Fibroblast of the conjunctiva (primary cell): ENCODE measurements around the gene SGO1.

Experiments
- DNase-seq: peaks from one replicate; pipeline ENCODE4 v3.0.0-alpha.2; 2010; ENCODE audit warnings: low read depth

The SGO1 gene

DNA sequence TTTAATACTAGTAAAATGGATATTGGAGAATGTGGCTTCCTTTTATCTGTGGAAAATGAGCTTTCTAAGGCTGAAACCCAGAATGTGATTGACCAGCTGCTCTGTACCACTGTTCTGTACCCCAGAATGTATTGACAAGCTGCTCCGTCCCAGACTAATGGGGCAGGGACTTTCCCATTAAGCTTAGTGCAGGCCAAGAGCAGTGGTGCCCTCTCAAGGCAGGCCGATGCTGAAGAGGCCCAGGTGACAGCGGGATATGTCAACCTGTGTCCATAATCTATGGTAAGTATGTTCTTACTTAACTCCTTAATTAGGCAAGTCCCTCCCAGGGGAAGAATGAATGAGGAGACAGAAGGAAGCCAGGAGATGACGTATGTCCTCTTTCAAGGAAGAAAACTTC is 31.1 kb downstream of the SGO1 start:
- DNase-seq = no peak

DNA sequence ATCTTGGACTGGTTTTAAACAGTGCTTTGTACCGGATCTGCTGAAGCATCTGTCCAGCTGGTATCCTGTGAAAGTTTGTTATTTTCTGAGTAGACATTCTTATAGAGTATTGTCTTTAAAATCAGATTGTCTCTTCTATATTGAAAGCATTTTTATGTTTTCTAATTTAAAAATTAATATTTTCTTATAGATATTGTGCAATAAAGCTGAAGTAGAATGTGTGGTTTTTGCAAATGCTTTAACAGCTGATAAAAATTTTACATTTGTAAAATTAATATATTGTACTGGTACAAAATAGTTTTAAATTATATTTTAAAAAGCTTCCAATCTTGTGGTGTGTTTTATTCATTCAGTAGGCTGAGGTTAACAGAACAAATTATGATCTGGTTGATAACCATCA is 31.9 kb downstream of the SGO1 start:
- no peak for DNase-seq

- DNase-seq = no peak
Measured at GRCh38 chr3:20148466-20148865, 37.5 kb downstream of the SGO1 start.

DNA sequence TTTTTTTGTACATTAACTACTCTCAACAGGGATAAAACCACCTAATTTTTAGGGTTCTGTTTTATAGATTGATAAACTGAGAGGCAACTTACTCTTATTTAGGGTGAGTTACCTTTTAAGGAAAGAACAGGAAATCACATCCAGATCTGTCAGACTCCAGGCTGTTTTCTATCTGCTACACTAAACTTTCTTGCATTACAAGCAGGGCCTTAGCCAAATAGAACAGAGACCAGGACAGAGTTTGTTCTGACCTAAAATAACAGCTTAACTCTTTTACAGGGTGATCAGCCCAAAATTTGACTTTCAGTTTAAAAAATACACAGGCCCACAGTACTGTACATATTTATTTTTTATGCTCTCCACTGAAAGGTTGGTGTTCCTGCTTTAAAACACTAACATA is 38.6 kb downstream of the SGO1 start:
- no peak for DNase-seq

DNA sequence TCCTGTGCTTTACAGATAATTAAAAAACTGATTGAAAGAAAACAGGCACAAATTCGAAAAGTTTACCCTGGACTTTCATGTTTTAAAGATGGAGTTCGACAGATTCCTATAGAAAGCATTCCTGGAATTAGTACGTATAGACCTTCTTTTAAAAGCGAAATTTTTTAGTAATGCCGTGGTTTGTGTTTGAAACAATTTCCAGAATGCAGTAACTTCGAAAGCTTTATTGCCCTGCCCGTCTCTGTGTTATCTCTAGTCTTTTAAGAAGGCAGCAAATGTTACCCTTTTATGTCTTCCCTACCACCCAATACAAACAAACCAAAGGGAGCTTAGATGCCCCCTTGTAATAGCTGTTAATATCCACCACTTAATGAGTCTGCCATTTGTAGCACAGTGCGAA is 39.7 kb downstream of the SGO1 start:
- DNase-seq = no peak

GRCh38 chr3:20145874-20146273 is 40.1 kb downstream of the SGO1 start:
- no peak for DNase-seq

DNA sequence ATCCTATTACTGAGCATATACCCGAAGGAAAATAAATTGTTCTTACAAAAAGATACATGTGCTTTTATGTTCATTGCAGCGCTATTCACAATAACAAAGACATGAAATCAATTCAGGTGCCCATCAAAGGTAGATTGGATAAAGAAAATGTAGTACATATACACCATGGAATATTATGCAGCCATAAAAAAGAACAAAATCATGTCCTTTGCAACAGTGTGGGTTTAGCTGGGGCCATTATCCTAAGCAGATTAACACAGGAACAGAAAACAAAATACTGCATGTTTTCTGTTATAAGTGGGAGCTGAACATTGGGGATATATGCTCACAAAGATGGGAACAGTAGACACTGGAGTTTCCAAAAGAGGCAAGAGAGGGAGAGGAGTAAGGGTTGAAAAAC is 42.5 kb downstream of the SGO1 start:
- no peak for DNase-seq

DNA sequence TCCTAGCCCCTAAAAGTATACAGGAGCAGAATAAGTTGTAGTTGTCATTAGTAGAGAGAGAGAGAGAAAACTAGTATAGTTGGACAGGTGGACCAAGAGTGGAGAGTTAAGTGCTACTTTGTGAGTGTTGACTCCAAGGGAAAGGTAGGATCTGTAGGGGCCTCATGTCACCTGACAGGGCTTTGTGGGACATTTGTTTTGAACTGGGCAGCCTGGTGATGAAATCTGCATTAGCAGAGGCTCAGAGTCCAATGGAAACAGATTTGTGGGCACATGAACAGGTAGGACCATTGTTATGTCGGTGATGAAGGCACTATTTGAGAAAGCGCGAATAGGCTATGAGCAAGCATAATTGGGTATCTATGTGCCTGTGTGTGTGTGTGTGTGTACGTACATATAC is 43.5 kb downstream of the SGO1 start:
- DNase-seq = no peak

GRCh38 chr3:20141851-20142250 is 44.2 kb downstream of the SGO1 start:
- DNase-seq = peak; percentile 8

DNA sequence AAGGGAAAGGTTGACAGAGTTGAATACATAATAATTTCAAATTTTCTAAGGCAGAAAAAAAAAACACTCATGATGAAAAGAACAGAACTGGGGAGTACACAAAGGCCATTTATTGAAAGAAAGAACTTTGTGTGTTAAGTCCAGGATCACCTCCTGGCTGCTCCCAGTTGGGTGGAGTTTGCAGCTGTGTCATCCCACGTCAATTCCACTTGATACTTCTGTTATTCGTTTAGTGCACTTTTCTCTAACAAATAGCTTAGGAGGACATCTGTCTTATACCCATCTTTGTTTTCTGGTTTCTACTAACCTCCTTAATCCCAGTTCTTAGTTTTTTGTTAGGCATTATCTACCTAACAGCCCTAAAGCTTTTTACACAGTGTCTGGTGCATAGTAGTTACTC is 44.7 kb downstream of the SGO1 start:
- no peak for DNase-seq

GRCh38 chr3:20140881-20141280 is 45.1 kb downstream of the SGO1 start:
- no peak for DNase-seq

DNA sequence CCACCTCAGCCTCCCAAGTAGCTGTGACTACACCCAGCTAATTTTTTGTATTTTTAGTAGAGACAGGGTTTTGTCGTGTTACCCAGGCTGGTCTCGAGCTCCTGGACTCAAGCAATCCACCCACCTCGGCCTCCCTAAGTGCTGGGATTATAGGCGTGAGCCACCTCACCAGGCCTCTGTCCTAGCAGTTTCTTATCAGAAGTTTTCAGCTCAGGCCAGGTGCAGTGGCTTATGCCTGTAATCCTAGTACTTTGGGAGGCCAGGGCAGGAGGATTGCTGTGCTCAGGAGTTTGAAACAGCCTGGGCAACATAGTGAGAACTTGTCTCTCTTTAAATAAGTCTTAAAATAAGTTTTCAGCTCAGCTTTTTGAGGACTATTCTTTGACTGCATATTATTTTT is 48.4 kb downstream of the SGO1 start:
- DNase-seq = no peak

DNA sequence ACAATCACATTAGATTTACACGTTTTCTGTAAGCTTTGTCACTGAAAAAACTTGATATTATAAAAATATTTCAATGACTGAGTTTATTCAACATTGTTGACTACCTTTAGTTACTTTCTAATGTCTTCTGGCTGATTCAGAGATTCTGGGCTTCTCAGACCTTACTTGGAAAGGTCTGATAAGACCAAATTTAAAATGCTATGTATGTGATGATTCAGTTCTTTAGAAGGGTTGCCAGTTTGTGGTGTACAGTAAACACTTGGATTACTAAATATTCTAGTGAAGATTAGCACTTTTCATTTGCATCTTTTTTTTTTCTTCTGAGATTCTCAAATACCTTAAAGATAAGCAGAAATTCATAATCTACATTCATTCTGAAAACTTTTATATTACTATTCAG is 49.8 kb downstream of the SGO1 start:
- DNase-seq = no peak

DNA sequence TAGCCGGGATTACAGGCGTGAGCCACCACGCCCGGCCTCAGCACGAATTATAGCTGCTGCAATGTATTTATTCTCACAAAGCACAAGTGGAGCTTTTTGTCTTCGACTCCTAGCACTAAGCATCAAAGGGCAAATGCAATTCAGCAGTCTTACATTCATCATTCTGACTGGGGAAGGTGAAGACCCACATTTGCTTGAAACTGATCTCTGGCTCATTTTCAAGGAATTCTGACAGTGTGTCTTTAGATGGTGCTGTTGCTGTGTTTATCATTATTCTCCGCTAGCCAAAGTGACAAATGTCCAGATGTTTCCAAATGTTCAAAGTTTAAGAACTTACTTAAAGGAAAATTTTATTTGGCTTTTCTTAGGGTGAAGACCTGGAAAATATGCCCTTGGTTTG is 55.9 kb downstream of the SGO1 start:
- no peak for DNase-seq

- no peak for DNase-seq
Measured at GRCh38 chr3:20128358-20128757, 57.6 kb downstream of the SGO1 start.

- DNase-seq = no peak
Measured at GRCh38 chr3:20125897-20126296, 60.1 kb downstream of the SGO1 start.

DNA sequence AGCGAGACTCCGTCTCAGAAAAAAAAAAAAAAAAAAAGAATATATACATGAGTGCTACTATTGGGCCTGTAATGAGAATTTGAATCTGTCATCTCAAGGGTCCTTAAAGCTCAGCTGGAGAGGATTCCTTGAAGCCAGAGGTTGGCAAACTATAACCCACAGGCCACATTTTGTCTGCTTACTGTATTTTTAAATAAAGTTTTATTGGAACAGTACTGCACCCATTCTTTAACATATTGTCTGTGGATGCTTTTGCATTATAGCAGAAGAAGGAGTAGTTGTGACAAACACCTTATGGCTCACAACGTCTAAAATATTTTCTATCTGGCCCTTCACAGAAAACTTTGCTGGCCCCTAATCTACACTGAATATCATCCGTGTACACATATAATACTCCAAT is 60.7 kb downstream of the SGO1 start:
- no peak for DNase-seq

- DNase-seq = peak; percentile 1
Measured at GRCh38 chr3:20123131-20123652, 62.8 kb downstream of the SGO1 start.

- DNase-seq = no peak
Measured at GRCh38 chr3:20121088-20121487, 64.9 kb downstream of the SGO1 start.
